Hepatocyte (in vitro differentiated cells): ENCODE results near the gene GGA3. TPM values are rescaled to one million over a fixed set of nuclear protein-coding genes. Genes with fewer than 3 reads are reported as not detected.
A peak's percentile ranks its signal among the peaks of the same experiment; 100 is the strongest.

Experiments used
- DNase-seq: peaks from one replicate; pipeline ENCODE4 v3.0.0-alpha.2; 2016; ENCODE audit warnings: low spot score
- H2AFZ ChIP-seq: fragments of 200-600 bp; sonication (generic); 2 replicates; pipeline ENCODE4 v1.6.0; 2016; ENCODE audit warnings: antibody characterized with exemption, mild to moderate bottlenecking
- H3K27ac ChIP-seq: fragments of 200-600 bp; sonication (generic); 2 replicates; pipeline ENCODE4 v1.5.1; 2016; ENCODE audit warnings: mild to moderate bottlenecking
- H3K27me3 ChIP-seq: fragments of 200-600 bp; sonication (generic); 2 replicates; pipeline ENCODE4 v1.6.1; 2016
- H3K36me3 ChIP-seq: fragments of 200-600 bp; sonication (generic); replicated peaks from 2 replicates; pipeline ENCODE4 v1.5.1; 2016; ENCODE audit warnings: low read depth; ENCODE audit not compliant: insufficient read depth
- H3K4me1 ChIP-seq: fragments of 200-600 bp; sonication (generic); 2 replicates; pipeline ENCODE4 v1.5.1; 2016; ENCODE audit warnings: mild to moderate bottlenecking, moderate library complexity; ENCODE audit not compliant: insufficient read depth
- H3K4me2 ChIP-seq: fragments of 200-600 bp; sonication (generic); 2 replicates; pipeline ENCODE4 v1.6.0; 2016
- H3K4me3 ChIP-seq: fragments of 200-600 bp; sonication (generic); 2 replicates; pipeline ENCODE4 v1.5.1; 2016; ENCODE audit warnings: mild to moderate bottlenecking
- H3K79me2 ChIP-seq: fragments of 200-600 bp; sonication (generic); 2 replicates; pipeline ENCODE4 v1.6.0; 2017; ENCODE audit warnings: mild to moderate bottlenecking
- H3K9me2 ChIP-seq: fragments of 200-600 bp; sonication (generic); replicated peaks from 2 replicates; pipeline ENCODE4 v1.6.0; 2017; ENCODE audit warnings: mild to moderate bottlenecking; ENCODE audit not compliant: insufficient read depth
- H3K9me3 ChIP-seq: fragments of 200-600 bp; sonication (generic); 2 replicates; pipeline ENCODE4 v1.5.1; 2016; ENCODE audit warnings: low read depth, mild to moderate bottlenecking
- H4K20me1 ChIP-seq: fragments of 200-600 bp; sonication (generic); 2 replicates; pipeline ENCODE4 v1.6.0; 2016; ENCODE audit warnings: mild to moderate bottlenecking; ENCODE audit not compliant: insufficient read depth, poor library complexity, severe bottlenecking
- EZH2 ChIP-seq: fragments of 200-600 bp; sonication (generic); IDR thresholded peaks from 2 replicates; pipeline ENCODE4 v1.6.1; 2016; ENCODE audit warnings: antibody characterized with exemption, mild to moderate bottlenecking, borderline replicate concordance
- EZH2phosphoT487 ChIP-seq: fragments of 200-600 bp; sonication (generic); IDR thresholded peaks from one replicate; pipeline ENCODE4 v1.6.1; 2018; ENCODE audit warnings: antibody characterized with exemption, mild to moderate bottlenecking, low read depth, moderate library complexity; ENCODE audit not compliant: unreplicated experiment, severe bottlenecking
- WGBS: methylation state at CpG from one replicate; pipeline ENCODE4 v1.1.6; 2016; ENCODE audit warnings: low lambda C conversion rate; ENCODE audit errors: missing lambda C conversion rate; 5-methylcytosine and 5-hydroxymethylcytosine counted together
- polyA plus RNA-seq: library from polyadenylated mRNA; unstranded; fragments of >200 nt; fragmentation: Nextera tagmentation; extraction: Ambion mirVana; gene quantifications from 2 replicates; pipeline ENCODE4 v1.2.1, GENCODE V29; 2016
- total RNA-seq: library from RNA; depleted of rRNA; stranded (reverse); fragments of >200 nt; gene quantifications from 2 replicates; pipeline ENCODE4 v1.2.3, GENCODE V29; 2014
- TF ChIP-seq, protein P1 (sequence below): fragments of 200-600 bp; sonication (generic); IDR thresholded peaks from 2 replicates; pipeline ENCODE4 v1.5.1; 2016; ENCODE audit warnings: antibody characterized with exemption, mild to moderate bottlenecking; ENCODE audit not compliant: poor library complexity

GGA3 gene, protein sequence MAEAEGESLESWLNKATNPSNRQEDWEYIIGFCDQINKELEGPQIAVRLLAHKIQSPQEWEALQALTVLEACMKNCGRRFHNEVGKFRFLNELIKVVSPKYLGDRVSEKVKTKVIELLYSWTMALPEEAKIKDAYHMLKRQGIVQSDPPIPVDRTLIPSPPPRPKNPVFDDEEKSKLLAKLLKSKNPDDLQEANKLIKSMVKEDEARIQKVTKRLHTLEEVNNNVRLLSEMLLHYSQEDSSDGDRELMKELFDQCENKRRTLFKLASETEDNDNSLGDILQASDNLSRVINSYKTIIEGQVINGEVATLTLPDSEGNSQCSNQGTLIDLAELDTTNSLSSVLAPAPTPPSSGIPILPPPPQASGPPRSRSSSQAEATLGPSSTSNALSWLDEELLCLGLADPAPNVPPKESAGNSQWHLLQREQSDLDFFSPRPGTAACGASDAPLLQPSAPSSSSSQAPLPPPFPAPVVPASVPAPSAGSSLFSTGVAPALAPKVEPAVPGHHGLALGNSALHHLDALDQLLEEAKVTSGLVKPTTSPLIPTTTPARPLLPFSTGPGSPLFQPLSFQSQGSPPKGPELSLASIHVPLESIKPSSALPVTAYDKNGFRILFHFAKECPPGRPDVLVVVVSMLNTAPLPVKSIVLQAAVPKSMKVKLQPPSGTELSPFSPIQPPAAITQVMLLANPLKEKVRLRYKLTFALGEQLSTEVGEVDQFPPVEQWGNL
- 17.7 and 24.4 TPM in 2 replicates for total RNA-seq
- 20.2 and 26.0 TPM in 2 replicates for polyA plus RNA-seq

DNA sequence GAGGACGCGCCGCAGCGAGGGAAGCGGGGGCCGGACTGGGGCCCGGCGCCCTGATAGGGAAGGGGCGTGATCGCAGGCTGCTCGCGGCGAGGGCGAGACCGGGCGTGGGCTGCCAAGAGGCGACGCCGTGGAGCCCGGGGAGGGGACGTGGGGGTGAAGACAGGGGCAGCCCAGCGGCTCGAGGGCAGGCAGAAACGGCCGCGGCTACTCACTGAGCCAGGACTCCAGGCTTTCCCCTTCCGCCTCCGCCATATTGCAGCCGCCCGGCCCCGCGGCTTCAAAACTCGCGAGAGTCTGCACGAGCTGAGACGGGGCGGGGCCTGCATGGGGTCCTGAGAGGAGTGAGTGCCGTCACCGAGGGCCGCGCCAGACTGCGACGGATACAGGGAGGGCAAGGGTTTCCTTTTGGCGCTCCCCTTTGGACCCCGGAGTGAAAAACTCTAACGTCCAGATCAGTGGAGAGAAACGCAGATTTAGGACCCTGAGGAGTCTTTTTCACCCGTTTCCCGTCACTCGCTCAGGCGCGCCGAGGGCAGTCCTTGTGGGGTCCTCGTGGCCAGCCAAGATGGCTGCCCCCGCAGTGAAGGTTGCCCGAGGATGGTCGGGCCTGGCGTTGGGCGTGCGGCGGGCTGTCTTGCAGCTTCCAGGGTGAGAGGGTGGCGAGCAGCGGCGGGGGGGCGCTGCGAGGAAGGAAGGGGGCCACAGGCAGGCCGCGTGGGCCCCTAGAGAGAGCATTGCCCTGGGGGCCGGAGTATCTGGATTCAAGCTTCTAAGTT is at the start of gene GGA3, which contains the start of gene MRPS7:
Gene GGA3 (minus strand): TSS at position 271 of the 776 bp plus-strand sequence. CDS start 19 bp downstream, at position 252.
Gene MRPS7 (plus strand): TSS at position 544 of the 776 bp plus-strand sequence. CDS start 22 bp downstream, at position 566.
- peaks cover 57% of the 10 kb centered on the region for H3K79me2 ChIP-seq
- H3K27me3 ChIP-seq, result no peaks in the 10 kb centered on the region
- DNase-seq, result peak; percentile 97
- TF ChIP-seq EZH2, result no peak
- no peak for TF ChIP-seq EZH2phosphoT487
- TF ChIP-seq, protein P1, sequence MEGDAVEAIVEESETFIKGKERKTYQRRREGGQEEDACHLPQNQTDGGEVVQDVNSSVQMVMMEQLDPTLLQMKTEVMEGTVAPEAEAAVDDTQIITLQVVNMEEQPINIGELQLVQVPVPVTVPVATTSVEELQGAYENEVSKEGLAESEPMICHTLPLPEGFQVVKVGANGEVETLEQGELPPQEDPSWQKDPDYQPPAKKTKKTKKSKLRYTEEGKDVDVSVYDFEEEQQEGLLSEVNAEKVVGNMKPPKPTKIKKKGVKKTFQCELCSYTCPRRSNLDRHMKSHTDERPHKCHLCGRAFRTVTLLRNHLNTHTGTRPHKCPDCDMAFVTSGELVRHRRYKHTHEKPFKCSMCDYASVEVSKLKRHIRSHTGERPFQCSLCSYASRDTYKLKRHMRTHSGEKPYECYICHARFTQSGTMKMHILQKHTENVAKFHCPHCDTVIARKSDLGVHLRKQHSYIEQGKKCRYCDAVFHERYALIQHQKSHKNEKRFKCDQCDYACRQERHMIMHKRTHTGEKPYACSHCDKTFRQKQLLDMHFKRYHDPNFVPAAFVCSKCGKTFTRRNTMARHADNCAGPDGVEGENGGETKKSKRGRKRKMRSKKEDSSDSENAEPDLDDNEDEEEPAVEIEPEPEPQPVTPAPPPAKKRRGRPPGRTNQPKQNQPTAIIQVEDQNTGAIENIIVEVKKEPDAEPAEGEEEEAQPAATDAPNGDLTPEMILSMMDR, result no peak
- no peaks in the 10 kb centered on the region for H3K9me2 ChIP-seq
- under 1% methylated on average over 37 of the region's 69 CpGs for WGBS
- H3K36me3 ChIP-seq, result no peaks in the 10 kb centered on the region
- H2AFZ ChIP-seq, result peak within 1 kb of the TSS; percentile 80
- H3K9me3 ChIP-seq, result no peaks in the 10 kb centered on the region
- H3K4me1 ChIP-seq, result peaks cover 8% of the 10 kb centered on the region
- peak within 1 kb of the TSS; percentile 87 for H3K4me2 ChIP-seq
- peak within 1 kb of the TSS; percentile 97 for H3K27ac ChIP-seq
- H3K4me3 ChIP-seq, result peak within 1 kb of the TSS; percentile 79
- H4K20me1 ChIP-seq, result peaks cover 11% of the 10 kb centered on the region

DNA sequence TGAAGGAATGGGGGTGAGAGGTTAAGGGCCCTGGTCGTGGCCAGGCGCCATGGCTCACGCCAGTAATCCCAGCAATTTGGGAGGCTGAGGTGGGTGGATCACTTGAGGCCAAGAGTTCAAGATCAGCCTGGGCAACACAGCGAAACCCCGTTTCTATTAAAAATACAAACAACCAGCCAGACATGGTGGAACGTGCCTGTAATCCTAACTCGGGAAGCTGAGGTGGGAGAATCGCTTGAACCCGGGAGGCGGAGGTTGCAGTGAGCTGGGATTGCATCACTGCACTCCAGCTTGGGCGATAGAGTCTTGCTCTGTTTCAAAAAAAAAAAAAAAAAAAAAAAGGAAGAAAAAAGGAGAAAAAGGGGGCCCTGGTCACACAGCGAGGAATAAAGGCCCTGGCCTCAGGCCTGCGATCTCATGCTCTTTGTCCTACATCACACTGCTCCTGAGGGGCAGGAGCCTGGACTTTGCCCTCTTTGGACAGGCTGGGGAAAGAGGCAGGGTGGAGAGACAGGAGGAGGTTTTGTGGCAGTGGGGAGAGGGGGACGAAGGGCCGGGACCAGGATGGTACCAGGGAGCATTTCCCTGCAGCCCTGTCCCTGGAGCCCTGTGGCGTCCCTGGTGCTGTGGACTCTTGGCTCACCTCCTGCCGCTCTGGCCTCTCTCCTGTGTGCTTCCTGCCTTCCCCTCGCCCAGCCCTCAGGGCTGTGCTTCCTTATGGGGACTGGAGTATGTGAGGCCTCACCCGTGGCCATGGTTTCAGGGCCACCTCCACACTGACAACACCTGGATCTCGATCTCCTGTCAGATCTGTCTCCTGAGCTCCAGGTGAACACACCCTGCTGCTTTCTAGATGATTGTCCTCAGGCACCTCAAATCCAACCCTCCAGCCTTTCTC is 47.6 kb upstream of the GGA3 start:
- 59% methylated on average over 19 of the region's 20 CpGs for WGBS
- Histone ChIP-seq H3K27me3 (no peaks in the 10 kb centered on the region), H3K4me3 (no peak overlapping the region), H3K9me2 (no peaks in the 10 kb centered on the region), H3K4me1 (peaks cover 19% of the 10 kb centered on the region), H3K36me3 (no peaks in the 10 kb centered on the region), H3K4me2 (peak overlapping the region; percentile 39), H2AFZ (peak overlapping the region; percentile 5), H4K20me1 (no peaks in the 10 kb centered on the region), H3K27ac (peak overlapping the region; percentile 92), H3K79me2 (no peaks in the 10 kb centered on the region), H3K9me3 (no peaks in the 10 kb centered on the region)
- DNase-seq, result peak; percentile 73
- no peak for TF ChIP-seq EZH2phosphoT487
- TF ChIP-seq, protein P1, result no peak

DNA sequence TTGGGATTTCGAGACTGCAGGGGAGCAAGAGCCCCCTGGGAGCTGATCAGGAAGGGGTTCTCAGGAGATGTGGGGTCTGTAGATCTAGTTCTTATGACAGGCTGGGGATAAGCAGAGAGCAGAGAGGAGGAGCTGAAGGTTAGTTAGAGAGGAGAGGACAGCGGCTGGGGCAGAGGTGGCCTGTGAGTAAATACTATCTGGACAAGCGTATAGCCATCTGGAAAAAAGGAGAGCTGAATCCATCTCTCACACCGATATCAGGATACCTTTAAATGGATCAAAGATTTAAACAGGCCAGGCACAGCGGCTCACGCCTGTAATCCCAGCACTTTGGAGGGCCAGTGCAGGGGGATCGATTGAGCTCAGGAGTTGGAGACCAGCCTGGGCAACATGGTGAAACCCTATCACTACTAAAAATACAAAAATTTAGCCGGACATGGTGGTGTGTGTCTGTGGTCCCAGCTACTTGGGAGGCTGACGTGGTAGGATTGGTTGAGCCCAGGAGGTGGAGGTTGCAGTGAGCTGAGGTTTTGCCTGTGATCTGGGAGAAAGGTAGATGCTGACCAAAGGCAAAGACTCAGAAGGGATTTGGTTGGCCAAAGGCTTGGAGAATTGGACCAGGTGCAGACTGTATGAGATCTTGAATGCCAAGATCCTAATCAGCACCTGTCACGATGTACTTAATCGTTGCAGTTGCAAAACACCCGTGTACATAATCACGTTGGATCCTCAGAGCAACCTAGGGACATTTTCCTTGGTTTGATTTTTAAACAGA is 46.7 kb upstream of the GGA3 start:
- no peaks in the 10 kb centered on the region for H3K36me3 ChIP-seq
- peak overlapping the region; percentile 39 for H3K4me2 ChIP-seq
- H3K79me2 ChIP-seq, result no peaks in the 10 kb centered on the region
- no peak overlapping the region for H2AFZ ChIP-seq
- H3K4me1 ChIP-seq, result peaks cover 19% of the 10 kb centered on the region
- no peaks in the 10 kb centered on the region for H4K20me1 ChIP-seq
- no peaks in the 10 kb centered on the region for H3K9me2 ChIP-seq
- H3K9me3 ChIP-seq, result no peaks in the 10 kb centered on the region
- H3K27me3 ChIP-seq, result no peaks in the 10 kb centered on the region
- no peak overlapping the region for H3K4me3 ChIP-seq
- TF ChIP-seq EZH2 (no peak), EZH2phosphoT487 (no peak)
- TF ChIP-seq, protein P1, result no peak
- DNase-seq, result no peak
- 73% methylated on average over 12 of the region's 13 CpGs for WGBS
- peak overlapping the region; percentile 92 for H3K27ac ChIP-seq
